ENCODE data around the gene ZFAND3. TPM values are rescaled to one million over a fixed set of nuclear protein-coding genes. Genes with fewer than 3 reads are reported as not detected.

ZFAND3 gene
- total and polyA plus RNA-seq, 2 donors (not counting 1 experiment from before 2014, with no cell fraction given): 13.5 to 58.3 TPM

DNA sequence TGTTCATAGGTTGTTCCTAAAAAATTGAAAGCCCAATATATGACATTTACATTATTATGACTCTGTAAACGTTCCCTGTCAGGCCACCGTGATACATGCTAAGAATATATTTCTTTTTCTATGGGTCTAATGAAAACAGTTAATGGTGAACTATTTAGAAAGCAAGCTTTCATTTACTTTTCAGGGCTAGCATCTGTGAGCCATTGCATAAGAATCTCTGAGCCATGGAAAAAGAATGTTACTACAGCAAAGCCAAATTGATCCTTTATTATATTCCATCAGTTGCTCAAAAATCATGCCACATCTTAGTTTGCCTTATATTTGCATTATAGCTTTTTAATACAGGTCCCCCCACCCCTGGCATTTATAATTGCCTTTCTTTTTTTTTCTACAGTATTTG is 275.5 kb downstream of the ZFAND3 start:
- Histone ChIP-seq H2AFZ (ENCODE audit: insufficient read depth, low read depth, low read length, poor library complexity, severe bottlenecking) (no peak overlapping the region), H3K4me2 (replicated peaks; ENCODE audit: low read depth, low read length, poor library complexity, severe bottlenecking) (no peak overlapping the region), H3K27me3 (replicated peaks in 1 of 4; ENCODE audit: control extremely low read depth in 1 of 4, control insufficient read depth in 3 of 4, insufficient read depth in 4 of 4, low read length in 3 of 4) (no peaks in the 10 kb centered on the region), H3K4me1 (ENCODE audit: control insufficient read depth in 2 of 2, insufficient read depth in 2 of 2, low read length in 2 of 2) (no peaks in the 10 kb centered on the region), H3K79me2 (ENCODE audit: control insufficient read depth, insufficient read depth, low read length) (peaks cover 11% of the 10 kb centered on the region), H3K27ac (ENCODE audit: low read length in 2 of 2) (no peak overlapping the region), H3K36me3 (replicated peaks in 1 of 2; ENCODE audit: control extremely low read depth in 1 of 2, control insufficient read depth in 1 of 2, extremely low read depth in 1 of 2, insufficient read depth in 2 of 2, low read length in 1 of 2) (peaks cover 0 to 9% of the 10 kb centered on the region in 2 experiments), H4K20me1 (ENCODE audit: control insufficient read depth, insufficient read depth, low read length, poor library complexity, severe bottlenecking) (peaks cover 32% of the 10 kb centered on the region), H3K9ac (ENCODE audit: low read length) (no peak overlapping the region), H3K9me3 (ENCODE audit: control extremely low read depth in 1 of 3, control insufficient read depth in 2 of 3, insufficient read depth in 1 of 3, low read length in 2 of 3) (no peaks in the 10 kb centered on the region), H3K4me3 (ENCODE audit: control extremely low read depth in 1 of 5, extremely low read depth in 1 of 5, insufficient read depth in 1 of 5, low read depth in 2 of 5, low read length in 4 of 5) (no peak overlapping the region)
- no peak overlapping the region for H3K27ac Mint-ChIP-seq
- POLR2A ChIA-PET: no interaction called here
- CTCF ChIA-PET: interaction anchor here (1.0 kb wide), 1 partner anchor 13 kb away, joined by 3 read pairs; no protein-coding TSS in a partner anchor
- ATAC-seq (ENCODE audit: low read depth): no peak
- no peak for DNase-seq
- H3K4me3 Mint-ChIP-seq: no peak overlapping the region
- no peaks in the 10 kb centered on the region for H3K27me3 Mint-ChIP-seq
- no peak for TF ChIP-seq EZH2 (IDR thresholded peaks at IDR 0.05; ENCODE audit: borderline replicate concordance, insufficient read depth, low read depth, low read length, poor library complexity, severe bottlenecking)
- no peak for TF ChIP-seq CTCF (IDR thresholded peaks at IDR 0.05)
- intact Hi-C loops (cut with micrococcal nuclease): no loop called here
- peaks cover 5% of the 10 kb centered on the region for H3K4me1 Mint-ChIP-seq
- WGBS (ENCODE audit: insufficient coverage): no CpG with 5 or more reads among the region's 2 CpGs
- H3K9me3 Mint-ChIP-seq (ENCODE audit: insufficient read depth): no peaks in the 10 kb centered on the region

DNA sequence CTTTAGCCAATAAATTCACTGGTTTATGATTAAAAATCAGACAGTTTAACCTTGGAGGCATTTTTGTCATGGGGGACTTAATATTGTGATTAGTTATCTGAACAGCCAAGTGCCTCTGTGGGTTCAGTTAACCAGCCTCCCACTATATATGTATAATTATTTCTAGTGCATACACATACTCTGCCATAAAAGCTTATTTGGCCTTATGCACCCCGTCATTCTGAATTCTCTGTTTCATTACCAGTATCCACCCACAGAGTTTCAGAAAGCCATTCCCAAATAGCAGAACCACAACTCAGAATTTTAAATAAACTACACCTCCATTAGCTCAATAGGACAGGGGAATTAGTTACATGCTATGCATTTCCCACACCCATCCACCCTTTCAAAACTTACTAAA is 279.7 kb downstream of the ZFAND3 start:
- POLR2A ChIA-PET: no interaction called here
- H3K27ac Mint-ChIP-seq: no peak overlapping the region

More for the DNA sequence above, 279.7 kb downstream of the ZFAND3 start:
- DNase-seq (no peak), ATAC-seq (ENCODE audit: low read depth) (no peak)
- intact Hi-C loops (cut with micrococcal nuclease): no loop called here
- Histone ChIP-seq H3K9me3 (ENCODE audit: control extremely low read depth in 1 of 3, control insufficient read depth in 2 of 3, insufficient read depth in 1 of 3, low read length in 2 of 3) (no peaks in the 10 kb centered on the region), H3K4me1 (ENCODE audit: control insufficient read depth in 2 of 2, insufficient read depth in 2 of 2, low read length in 2 of 2) (no peaks in the 10 kb centered on the region), H2AFZ (ENCODE audit: insufficient read depth, low read depth, low read length, poor library complexity, severe bottlenecking) (no peak overlapping the region), H3K79me2 (ENCODE audit: control insufficient read depth, insufficient read depth, low read length) (no peaks in the 10 kb centered on the region), H4K20me1 (ENCODE audit: control insufficient read depth, insufficient read depth, low read length, poor library complexity, severe bottlenecking) (peaks cover 24% of the 10 kb centered on the region), H3K27ac (ENCODE audit: low read length in 2 of 2) (no peak overlapping the region), H3K4me3 (ENCODE audit: control extremely low read depth in 1 of 5, extremely low read depth in 1 of 5, insufficient read depth in 1 of 5, low read depth in 2 of 5, low read length in 4 of 5) (no peak overlapping the region), H3K4me2 (replicated peaks; ENCODE audit: low read depth, low read length, poor library complexity, severe bottlenecking) (no peak overlapping the region), H3K36me3 (replicated peaks in 1 of 2; ENCODE audit: control extremely low read depth in 1 of 2, control insufficient read depth in 1 of 2, extremely low read depth in 1 of 2, insufficient read depth in 2 of 2, low read length in 1 of 2) (peaks cover 0 to 9% of the 10 kb centered on the region in 2 experiments), H3K27me3 (replicated peaks in 1 of 4; ENCODE audit: control extremely low read depth in 1 of 4, control insufficient read depth in 3 of 4, insufficient read depth in 4 of 4, low read length in 3 of 4) (no peaks in the 10 kb centered on the region), H3K9ac (ENCODE audit: low read length) (no peak overlapping the region)
- no peaks in the 10 kb centered on the region for H3K27me3 Mint-ChIP-seq
- H3K4me3 Mint-ChIP-seq: no peak overlapping the region
- CTCF ChIA-PET: interaction anchor here (1.1 kb wide), 1 partner anchor 9 kb away, joined by 3 read pairs; no protein-coding TSS in a partner anchor
- H3K9me3 Mint-ChIP-seq (ENCODE audit: insufficient read depth): no peaks in the 10 kb centered on the region
- TF ChIP-seq CTCF (IDR thresholded peaks at IDR 0.05): no peak
- no peak for TF ChIP-seq EZH2 (IDR thresholded peaks at IDR 0.05; ENCODE audit: borderline replicate concordance, insufficient read depth, low read depth, low read length, poor library complexity, severe bottlenecking)
- no CpG with 5 or more reads among the region's 1 CpG for WGBS (ENCODE audit: insufficient coverage)
- peaks cover 7% of the 10 kb centered on the region for H3K4me1 Mint-ChIP-seq
